H1 (cell line): ENCODE measurements around the gene MSI2. TPM values are rescaled to one million over a fixed set of nuclear protein-coding genes. Genes with fewer than 3 reads are reported as not detected.

ENCODE experiments used
- GABPA ChIP-seq: IDR thresholded peaks from 2 replicates; pipeline ENCODE4 v1.6.1; 2011; ENCODE audit warnings: mild to moderate bottlenecking, low read length, moderate library complexity, borderline replicate concordance; ENCODE audit not compliant: insufficient read depth
- SIRT6 ChIP-seq: IDR thresholded peaks from one replicate; pipeline ENCODE4 v1.7.1; 2012; ENCODE audit warnings: low read length, inconsistent platforms
- USF2 ChIP-seq: IDR thresholded peaks from 2 replicates; pipeline ENCODE4 v1.6.1; 2011; ENCODE audit warnings: low read length, improper control_type of control experiment
- polyA plus RNA-seq, 7 experiments: library from polyadenylated mRNA; depleted of rRNA in 3 of 7; stranded (reverse) in 5 of 7; unstranded in 2 of 7; fragments of >200 nt in 5 of 7; fragments of 200-250 nt in 2 of 7; gene quantifications; 1 replicate in 5 of 7; 2 replicates in 1 of 7; 4 replicates in 1 of 7; pipeline versions ENCODE4 v1.2.1 to v1.2.3, GENCODE V29; 2011 to 2013; ENCODE audit warnings: missing spikeins in 2 of 7, mixed read lengths in 2 of 7
- total RNA-seq: library from RNA; stranded (reverse); fragmentation: NEBNext Ultra II Directional; extraction: Animal tissue kit (Norgen Biotek cat#: 25700); gene quantifications from 2 replicates; pipeline ENCODE4 v1.2.1, GENCODE V29; 2021
- TF ChIP-seq, protein P1 (sequence below): IDR thresholded peaks from 2 replicates; pipeline ENCODE4 v1.6.1; 2012; ENCODE audit warnings: low read length, inconsistent platforms

MSI2 gene
- total and polyA plus RNA-seq, 2 of the 8 experiments (the other 6 are each of a cell fraction or from before 2014, with no cell fraction given): 36.7 to 80.6 TPM

DNA sequence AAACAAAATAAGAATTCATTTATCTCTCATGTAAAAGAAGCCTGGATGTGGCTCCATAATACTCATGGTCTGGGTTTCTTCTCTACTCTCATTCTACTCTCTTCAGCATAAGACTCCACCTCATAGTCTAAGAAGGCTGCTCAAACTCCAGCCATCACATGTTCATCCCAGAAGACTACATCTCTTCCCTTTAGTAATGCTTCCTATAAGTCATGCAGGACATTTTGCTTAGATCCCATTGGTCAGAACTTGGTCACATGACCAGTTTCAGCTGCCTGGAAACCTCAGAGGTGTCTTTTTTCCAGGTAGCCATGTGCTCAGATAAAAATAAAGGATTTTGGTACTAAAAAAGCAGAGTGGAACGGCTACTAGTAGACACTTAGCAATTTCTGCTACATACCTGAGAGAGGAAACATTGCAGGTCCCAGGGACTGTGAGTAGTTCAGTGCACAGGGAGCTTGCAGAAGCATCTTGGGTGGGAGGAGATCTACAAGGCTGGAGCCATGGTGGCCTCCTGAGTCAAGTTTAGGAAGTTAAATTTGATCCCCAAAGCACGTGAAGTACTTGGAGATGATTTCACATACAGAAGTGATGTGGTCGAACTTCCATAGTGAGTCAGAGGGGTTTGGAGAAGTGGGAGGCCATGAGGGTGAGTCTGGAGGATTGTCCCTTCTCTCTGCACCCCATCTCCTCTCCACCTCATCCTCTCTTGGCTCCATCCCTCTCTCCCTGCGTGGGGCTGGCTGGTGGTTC is 378.6 kb downstream of the MSI2 start (continued):
- TF ChIP-seq USF2: no peak
- TF ChIP-seq GABPA: no peak
- TF ChIP-seq, protein P1, sequence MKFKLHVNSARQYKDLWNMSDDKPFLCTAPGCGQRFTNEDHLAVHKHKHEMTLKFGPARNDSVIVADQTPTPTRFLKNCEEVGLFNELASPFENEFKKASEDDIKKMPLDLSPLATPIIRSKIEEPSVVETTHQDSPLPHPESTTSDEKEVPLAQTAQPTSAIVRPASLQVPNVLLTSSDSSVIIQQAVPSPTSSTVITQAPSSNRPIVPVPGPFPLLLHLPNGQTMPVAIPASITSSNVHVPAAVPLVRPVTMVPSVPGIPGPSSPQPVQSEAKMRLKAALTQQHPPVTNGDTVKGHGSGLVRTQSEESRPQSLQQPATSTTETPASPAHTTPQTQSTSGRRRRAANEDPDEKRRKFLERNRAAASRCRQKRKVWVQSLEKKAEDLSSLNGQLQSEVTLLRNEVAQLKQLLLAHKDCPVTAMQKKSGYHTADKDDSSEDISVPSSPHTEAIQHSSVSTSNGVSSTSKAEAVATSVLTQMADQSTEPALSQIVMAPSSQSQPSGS: no peak
- no peak for TF ChIP-seq SIRT6
